DMS153 treated with DMSO at 0.1 percent for 48 hours (cell line): ENCODE data around the gene RBM46.

Experiments
- DNase-seq: peaks from one replicate; lab custom pipeline; 2025; ENCODE audit not compliant: unreplicated experiment; lab: John Stamatoyannopoulos, UW

RBM46 gene

GRCh38 chr4:154781126-154781982 lies at the start of gene RBM46:
TSS of gene RBM46 (plus strand) at chr4:154781272. CDS start at chr4:154796753, 15,481 bp downstream.
- DNase-seq = no peak

- no peak for DNase-seq
These were observed 49.3 kb upstream of the RBM46 start for GRCh38 chr4:154731756-154732155.

DNA sequence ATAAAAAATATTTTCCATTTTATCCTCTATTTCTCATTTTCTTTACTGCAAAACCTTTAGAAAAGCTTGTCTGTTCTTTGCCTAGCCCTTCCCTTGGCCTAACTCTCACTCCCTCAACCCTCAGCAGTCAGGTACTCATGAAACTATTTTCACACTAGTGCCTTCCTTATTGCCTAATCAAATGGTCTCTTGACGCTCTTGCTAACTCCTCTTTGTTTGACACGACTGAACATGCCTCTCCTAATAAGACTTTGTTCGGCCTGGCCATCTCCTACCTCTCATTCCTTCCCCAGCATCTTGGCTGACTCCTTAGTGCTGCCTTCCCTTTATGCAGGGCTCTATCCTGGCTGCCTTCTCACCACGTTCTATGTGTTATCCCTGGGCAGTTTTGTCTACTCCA lies 48.4 kb upstream of the RBM46 start:
- DNase-seq = no peak

GRCh38 chr4:154736770-154737169 lies 44.3 kb upstream of the RBM46 start:
- no peak for DNase-seq

GRCh38 chr4:154738426-154738825 lies 42.6 kb upstream of the RBM46 start:
- no peak for DNase-seq

DNA sequence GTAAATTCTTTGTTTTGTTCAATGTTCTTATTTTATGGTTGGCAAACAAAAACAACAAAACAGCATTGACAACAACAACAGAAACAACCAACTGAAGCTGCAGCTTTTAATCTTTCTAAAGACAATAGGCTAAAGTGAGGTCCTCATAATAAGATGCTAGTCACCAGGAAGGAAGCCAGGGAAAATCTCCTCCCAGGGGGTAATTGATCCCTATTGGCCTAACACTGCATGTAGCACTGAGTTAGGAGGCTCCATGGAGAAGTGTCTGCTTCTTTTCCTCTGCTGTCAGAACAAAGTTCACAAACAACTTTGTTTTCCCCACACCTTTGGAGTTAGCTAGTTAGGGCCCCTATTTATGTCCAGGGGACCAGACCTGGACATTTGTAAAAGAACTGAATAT lies 42.0 kb upstream of the RBM46 start:
- no peak for DNase-seq

DNA sequence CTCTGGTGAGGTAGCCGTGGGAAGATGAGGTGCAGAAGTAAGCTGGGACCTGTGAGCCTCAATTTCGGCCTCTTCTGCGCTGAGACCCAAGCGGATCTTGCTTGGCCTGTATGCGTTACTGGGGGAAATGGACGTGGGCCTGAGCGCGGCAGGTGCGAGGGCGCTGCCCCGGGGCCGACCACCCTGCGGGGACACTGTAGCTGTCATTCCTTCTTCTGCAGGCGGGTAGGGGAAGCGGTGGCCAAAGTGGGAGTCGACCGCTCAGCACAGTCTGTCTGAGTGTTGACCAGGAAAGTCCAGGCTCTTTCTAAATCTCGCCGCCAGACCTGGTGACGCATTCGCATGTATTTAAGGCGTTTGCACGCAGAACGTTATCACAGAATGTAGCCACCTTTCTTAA lies 40.6 kb upstream of the RBM46 start:
- no peak for DNase-seq

DNA sequence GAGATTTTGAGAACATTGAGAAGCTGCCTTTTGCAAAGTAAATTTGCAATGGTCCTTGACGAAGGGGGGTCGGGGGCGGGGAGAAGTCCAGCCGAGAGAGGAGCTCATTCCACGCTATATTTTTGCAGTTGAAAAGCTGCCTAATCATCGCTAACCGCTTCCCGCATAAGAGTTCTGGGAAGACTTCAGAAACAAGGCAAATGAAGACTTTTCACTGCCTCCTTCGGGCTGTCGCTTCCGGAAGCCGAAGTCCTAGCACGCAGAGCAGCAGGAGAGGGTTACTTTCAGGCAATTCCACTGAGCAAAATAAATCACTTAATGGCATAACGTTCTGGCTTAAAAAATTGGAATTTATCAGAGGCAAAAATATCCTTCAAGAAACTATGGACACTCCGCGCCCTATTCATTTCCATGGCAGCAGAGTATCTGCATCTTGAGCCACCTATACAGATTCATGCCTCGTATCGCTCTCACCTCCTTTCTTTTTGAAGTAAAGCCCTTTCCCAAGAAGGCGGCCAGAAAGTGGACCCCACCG lies 39.9 kb upstream of the RBM46 start:
- DNase-seq = no peak

GRCh38 chr4:154741922-154742850 lies 38.9 kb upstream of the RBM46 start:
- no peak for DNase-seq

DNA sequence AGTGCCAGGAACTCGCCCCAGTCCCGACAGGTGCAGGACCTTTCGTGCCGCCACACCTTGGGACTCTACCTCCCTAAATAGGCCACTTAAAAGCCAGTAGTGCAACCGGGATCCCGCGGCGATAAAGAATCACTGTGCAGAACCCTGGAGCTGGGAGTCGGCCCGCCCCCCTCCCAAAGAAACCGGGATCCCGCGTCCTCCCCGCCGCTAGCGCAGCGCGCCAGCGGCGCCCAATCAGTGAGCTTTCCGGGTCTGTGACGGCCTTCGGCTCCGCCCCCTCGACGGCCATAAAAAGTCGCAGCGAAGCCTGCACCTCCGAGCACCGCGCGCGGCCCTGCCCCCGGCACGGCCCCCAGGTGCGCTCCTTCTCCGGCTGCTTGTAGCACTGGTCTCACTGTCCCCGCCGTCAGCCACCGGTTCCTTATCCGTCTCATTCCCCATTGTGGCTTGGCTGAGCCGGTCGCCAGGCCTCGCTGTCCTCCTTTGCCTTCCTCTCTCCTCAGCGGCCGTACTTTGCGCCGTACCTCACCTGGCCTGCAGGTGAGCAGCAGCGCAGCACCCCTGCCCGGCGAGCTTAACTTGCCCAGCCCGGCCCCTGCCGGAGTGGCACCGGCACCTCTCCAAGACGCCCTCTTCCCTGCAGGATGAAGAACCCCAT lies 37.3 kb upstream of the RBM46 start, which contains the start of gene LRAT:
TSS of gene LRAT (plus strand) at position 318 of the 658 bp plus-strand sequence. CDS start at position 645, 327 bp downstream.
- no peak for DNase-seq

DNA sequence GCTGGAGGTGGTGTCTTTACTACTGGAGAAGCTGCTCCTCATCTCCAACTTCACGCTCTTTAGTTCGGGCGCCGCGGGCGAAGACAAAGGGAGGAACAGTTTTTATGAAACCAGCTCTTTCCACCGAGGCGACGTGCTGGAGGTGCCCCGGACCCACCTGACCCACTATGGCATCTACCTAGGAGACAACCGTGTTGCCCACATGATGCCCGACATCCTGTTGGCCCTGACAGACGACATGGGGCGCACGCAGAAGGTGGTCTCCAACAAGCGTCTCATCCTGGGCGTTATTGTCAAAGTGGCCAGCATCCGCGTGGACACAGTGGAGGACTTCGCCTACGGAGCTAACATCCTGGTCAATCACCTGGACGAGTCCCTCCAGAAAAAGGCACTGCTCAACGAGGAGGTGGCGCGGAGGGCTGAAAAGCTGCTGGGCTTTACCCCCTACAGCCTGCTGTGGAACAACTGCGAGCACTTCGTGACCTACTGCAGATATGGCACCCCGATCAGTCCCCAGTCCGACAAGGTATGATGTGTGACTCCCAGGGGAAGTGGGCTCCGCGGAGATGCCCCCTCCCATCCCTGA lies 36.6 kb upstream of the RBM46 start:
- no peak for DNase-seq

DNA sequence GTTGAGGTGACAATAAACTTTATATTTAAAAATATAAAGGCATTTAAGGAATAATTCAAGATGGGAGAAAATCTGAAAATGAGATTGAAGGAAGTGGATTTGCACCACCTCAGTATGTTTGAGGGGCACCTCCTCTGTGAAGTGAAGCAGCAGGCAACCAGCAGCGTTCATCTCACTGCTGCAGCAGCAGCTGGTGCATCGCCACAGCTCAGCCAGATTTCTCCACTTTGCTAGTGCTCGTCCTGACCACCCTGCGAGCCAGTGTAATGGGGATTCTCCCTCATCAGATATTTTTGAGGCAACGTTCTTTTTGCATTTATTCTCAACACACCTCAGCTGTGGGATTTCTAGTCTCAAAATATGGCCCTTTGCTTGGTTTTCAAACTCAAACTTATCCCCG lies 23.4 kb upstream of the RBM46 start:
- DNase-seq = no peak

DNA sequence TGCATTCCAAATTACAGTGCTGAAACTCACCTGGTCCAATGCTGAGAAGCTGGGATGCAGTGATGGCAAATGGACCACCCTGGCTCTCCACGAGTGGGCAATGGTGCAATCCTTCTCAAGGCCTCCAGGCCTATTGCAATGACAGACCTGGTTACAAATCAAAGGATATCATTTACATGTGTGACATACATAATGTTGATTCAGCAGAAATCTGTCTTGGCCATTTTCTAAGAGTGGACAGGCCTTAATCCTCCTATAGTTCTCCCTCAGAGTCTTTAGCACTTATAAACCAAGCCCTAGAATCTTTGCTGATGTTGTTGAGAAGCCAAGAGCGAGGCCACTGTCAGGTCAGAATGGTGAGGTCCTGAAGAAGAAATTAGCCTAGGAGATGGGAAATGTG lies 20.2 kb upstream of the RBM46 start:
- DNase-seq = no peak

DNA sequence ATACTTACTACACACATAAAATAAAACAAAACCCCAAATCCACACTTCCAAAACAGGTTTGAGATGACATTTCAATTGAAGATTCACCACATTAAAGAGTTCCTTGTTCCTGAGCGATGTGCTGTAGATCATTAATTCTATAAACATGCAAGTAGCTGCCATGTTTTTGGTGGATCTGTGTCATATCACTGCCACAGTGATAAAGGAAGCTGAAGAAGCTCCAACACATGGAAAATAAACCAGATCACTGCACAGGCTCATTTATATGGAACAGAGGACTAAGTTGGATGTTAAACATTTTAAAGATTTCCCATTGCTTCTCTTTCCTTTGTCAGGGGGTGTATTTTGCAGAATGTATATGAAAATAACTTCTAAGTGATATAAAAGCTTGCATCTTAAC lies 2.8 kb upstream of the RBM46 start:
- no peak for DNase-seq

DNA sequence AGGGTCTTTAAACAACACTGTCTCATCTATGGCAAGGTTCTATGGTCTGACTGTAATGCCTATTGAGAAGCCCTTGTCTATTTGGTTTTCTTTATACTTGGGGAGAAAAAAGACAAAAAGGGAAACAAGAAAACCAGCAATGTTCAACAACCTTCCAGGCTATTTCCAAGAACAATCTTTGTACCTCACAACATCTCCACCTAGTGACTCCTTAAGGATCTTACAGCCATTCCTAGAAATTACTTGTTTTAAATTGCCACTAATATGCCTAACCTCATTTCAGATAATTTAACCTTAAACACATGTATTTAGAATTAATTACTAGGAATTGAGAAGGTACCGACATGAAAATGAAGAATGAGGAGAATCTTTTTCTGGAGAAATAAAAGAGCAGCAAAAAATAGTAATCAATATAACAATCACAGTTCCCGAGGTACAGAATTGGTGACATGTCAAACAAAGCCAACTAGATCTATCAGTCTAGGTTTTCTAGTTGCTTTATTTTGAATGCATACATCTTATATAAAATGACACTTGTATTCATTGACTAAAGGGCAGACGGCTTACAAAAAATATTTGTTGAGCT lies 1.6 kb upstream of the RBM46 start:
- DNase-seq = no peak

DNA sequence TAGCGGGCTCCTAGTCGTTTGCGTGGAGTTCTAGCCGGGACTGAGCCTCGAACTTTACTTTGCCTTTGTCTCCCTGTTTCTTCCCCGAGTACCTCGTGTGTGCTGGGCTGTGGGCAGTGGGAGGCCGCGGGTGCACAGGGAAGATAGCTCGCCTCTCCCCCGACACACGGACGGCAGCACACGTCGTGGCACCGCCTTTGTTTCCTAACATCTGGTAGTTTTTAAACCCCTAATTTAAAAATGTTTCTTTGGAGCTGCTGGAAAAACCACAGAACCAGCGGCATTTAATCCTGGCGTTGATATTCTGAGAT lies 866 bp downstream of the RBM46 start:
- DNase-seq = no peak

DNA sequence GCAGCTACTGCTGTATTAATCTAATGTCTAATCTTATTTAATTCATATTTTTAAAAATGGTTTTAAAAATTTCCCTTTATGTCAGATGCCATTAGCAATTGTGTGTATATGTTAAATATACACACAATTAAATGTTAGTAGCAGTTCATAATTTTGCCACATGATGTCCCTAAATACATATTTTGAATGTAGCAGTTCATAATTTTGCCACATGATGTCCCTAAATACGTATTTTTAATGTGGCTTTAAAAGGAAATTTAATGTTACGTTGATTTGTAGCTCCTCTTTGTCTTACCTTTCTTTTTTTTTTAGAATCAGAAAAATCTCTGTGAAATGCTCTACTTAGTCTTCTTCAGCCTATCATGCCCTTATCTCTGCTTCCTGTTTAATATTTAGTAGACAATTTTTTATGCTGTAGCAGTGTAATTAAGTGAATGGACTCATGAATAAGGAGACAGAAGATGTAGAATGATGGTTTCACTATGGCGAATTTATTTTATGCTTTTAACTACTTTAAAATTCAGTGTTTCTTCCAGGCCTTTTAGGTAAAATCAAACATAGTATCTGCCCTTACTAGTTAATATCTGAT lies 26.1 kb downstream of the RBM46 start:
- peak; percentile 1 for DNase-seq

DNA sequence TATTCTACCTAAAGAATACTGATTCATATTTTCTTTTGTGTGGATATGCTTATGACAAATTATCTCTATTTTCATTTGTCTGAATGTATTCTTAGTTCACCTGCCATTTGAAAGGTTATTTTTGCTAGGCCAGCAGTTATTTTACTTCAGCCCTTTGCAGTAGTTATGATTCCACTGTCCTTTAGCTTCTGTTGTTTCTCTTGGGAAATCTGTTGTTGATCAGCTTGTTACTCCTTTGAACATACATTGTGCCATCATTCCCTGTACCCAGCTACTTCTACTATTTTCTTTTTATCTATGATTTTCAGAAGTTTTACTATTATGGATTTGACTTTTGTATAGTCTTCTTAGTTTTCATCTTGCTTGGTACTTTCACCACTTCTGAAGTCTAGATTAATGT lies 37.2 kb downstream of the RBM46 start:
- no peak for DNase-seq

- no peak for DNase-seq
These were observed 41.7 kb downstream of the RBM46 start for GRCh38 chr4:154822775-154823174.

GRCh38 chr4:154836030-154836429 lies 55.0 kb downstream of the RBM46 start:
- DNase-seq = no peak
